Measurements from ENCODE around the gene PYY.
A peak's percentile ranks its signal among the peaks of the same experiment; 100 is the strongest.

The PYY gene

GRCh38 chr17:43912635-43913304 is 41.0 kb downstream of the PYY start:
- no peak for DNase-seq (ENCODE audit: low read depth, low spot score)
- ChIA-PET CTCF (interaction anchor here (0.6 to 6.7 kb wide), 6 partner anchors 7 to 84 kb away, joined by 3 to 66 read pairs (median 20); no protein-coding TSS in a partner anchor), POLR2A (no interaction called here)
- H3K4me3 ChIP-seq (ENCODE audit: low read depth, low read length) = no peak overlapping the region
- no peak for TF ChIP-seq CTCF (IDR thresholded peaks at IDR 0.05; ENCODE audit: insufficient read depth, low read length, missing control alignments)

GRCh38 chr17:43911904-43912303 is 41.8 kb downstream of the PYY start:
- DNase-seq (ENCODE audit: low read depth, low spot score) = no peak
- CTCF ChIA-PET = interaction anchor here (0.6 to 6.7 kb wide), 8 partner anchors 8 to 85 kb away, joined by 3 to 66 read pairs (median 8); no protein-coding TSS in a partner anchor
- no peak overlapping the region for H3K4me3 ChIP-seq (ENCODE audit: low read depth, low read length)
- no peak for TF ChIP-seq CTCF (IDR thresholded peaks at IDR 0.05; ENCODE audit: insufficient read depth, low read length, missing control alignments)
- POLR2A ChIA-PET = no interaction called here

GRCh38 chr17:43909537-43910231 is 44.1 kb downstream of the PYY start:
- no peak for TF ChIP-seq CTCF (IDR thresholded peaks at IDR 0.05; ENCODE audit: insufficient read depth, low read length, missing control alignments)
- DNase-seq (ENCODE audit: low read depth, low spot score) = no peak
- ChIA-PET POLR2A (no interaction called here), CTCF (interaction anchor here (0.9 to 6.7 kb wide), 35 partner anchors 8 to 728 kb away, joined by 3 to 66 read pairs (median 5); partner anchors contain the start of genes CD300LG, PPY and PYY)
- H3K4me3 ChIP-seq (ENCODE audit: low read depth, low read length) = no peak overlapping the region

GRCh38 chr17:43907998-43908721 is 45.6 kb downstream of the PYY start:
- peak overlapping the region; percentile 74 for H3K4me3 ChIP-seq (ENCODE audit: low read depth, low read length)
- no peak for TF ChIP-seq CTCF (IDR thresholded peaks at IDR 0.05; ENCODE audit: insufficient read depth, low read length, missing control alignments)
- DNase-seq (ENCODE audit: low read depth, low spot score) = no peak
- ChIA-PET POLR2A (interaction anchor here (1.6 kb wide), 1 partner anchor 158 kb away, joined by 3 read pairs; the partner anchor contains the start of gene LSM12), CTCF (interaction anchor here (1.0 to 6.7 kb wide), 22 partner anchors 7 to 615 kb away, joined by 3 to 66 read pairs (median 4); no protein-coding TSS in a partner anchor)

GRCh38 chr17:43907425-43907981 is 46.2 kb downstream of the PYY start, which contains the start of gene MPP2:
Gene MPP2, minus strand, starts transcription at chr17:43907536. Its CDS starts 3,076 bp downstream, at chr17:43904460.
- ChIA-PET CTCF (interaction anchor here (0.8 to 6.7 kb wide), 17 partner anchors 9 to 616 kb away, joined by 3 to 66 read pairs (median 5); partner anchors contain the start of gene CD300LG), POLR2A (interaction anchor here (0.6 to 1.6 kb wide), 2 partner anchors 53 to 159 kb away, joined by 3 read pairs; partner anchors contain the start of gene LSM12)

More at GRCh38 chr17:43907425-43907981, 46.2 kb downstream of the PYY start, which contains the start of gene MPP2:
- peak within 1 kb of the TSS; percentile 74 for H3K4me3 ChIP-seq (ENCODE audit: low read depth, low read length)
- DNase-seq (ENCODE audit: low read depth, low spot score) = no peak
- peak; percentile 32 for TF ChIP-seq CTCF (IDR thresholded peaks at IDR 0.05; ENCODE audit: insufficient read depth, low read length, missing control alignments)
